HTERT RPE-1 (cell line): ENCODE results near the gene POLR2I.

Experiments used
- in situ Hi-C: fragments of 300-500 bp; cut with MboI; formaldehyde crosslinking; loops from 4 replicates; pipeline ENCODE4 v1.14.3; 2020; ENCODE audit warnings: low sequenced_read_pairs

The POLR2I gene

GRCh38 chr19:36064826-36065225 lies 49.8 kb downstream of the POLR2I start:
- in situ Hi-C loops, result no loop called here
